Activated CD4-positive, alpha-beta memory T cell treated with anti-CD3 and anti-CD28 coated beads for 36 hours (primary cell): ENCODE data around the gene GALNS. TPM values are rescaled to one million over a fixed set of nuclear protein-coding genes. Genes with fewer than 3 reads are reported as not detected.
A peak's percentile ranks its signal among the peaks of the same experiment; 100 is the strongest.

Experiments used
- CTCF ChIA-PET: fragments of 350-600 bp; sonication (Branson Sonifier 250); formaldehyde crosslinking; loops from one replicate; lab custom pipeline; 2021; ENCODE audit warnings: antibody characterized with exemption, inconsistent platforms; lab: Charles Lee
- POLR2A ChIA-PET: fragments of 350-600 bp; sonication (Branson Sonifier 250); formaldehyde crosslinking; loops from one replicate; lab custom pipeline; 2021; ENCODE audit warnings: antibody characterized with exemption; lab: Charles Lee
- DNase-seq: peaks from one replicate; pipeline ENCODE4 v3.0.0-alpha.2; 2020
- H3K27ac Mint-ChIP-seq: one replicate; pipeline ENCODE4 v1.8.0; 2021; ENCODE audit warnings: mixed read lengths
- H3K27me3 Mint-ChIP-seq: one replicate; pipeline ENCODE4 v1.8.0; 2021; ENCODE audit warnings: mixed read lengths
- H3K36me3 Mint-ChIP-seq: one replicate; pipeline ENCODE4 v1.8.0; 2021; ENCODE audit warnings: mixed read lengths
- H3K4me1 Mint-ChIP-seq: one replicate; pipeline ENCODE4 v1.8.0; 2021; ENCODE audit warnings: low read depth, mixed read lengths
- H3K4me3 Mint-ChIP-seq: one replicate; pipeline ENCODE4 v1.8.0; 2021; ENCODE audit warnings: mild to moderate bottlenecking, mixed read lengths
- H3K9me3 Mint-ChIP-seq: one replicate; pipeline ENCODE4 v1.8.0; 2021; ENCODE audit warnings: mixed read lengths
- intact Hi-C: fragments of 100-400 bp; cut with micrococcal nuclease; formaldehyde crosslinking; loops from one replicate; pipeline ENCODE4 v1.15.1; 2023
- total RNA-seq, 2 experiments: library from RNA; stranded (reverse); gene quantifications; one replicate each; pipeline ENCODE4 v1.2.3, GENCODE V29; 2021

The GALNS gene
- total RNA-seq, 2 experiments from 2014 or later: 22.0 to 24.1 TPM

GRCh38 chr16:88878356-88878755, 21.6 kb upstream of the GALNS start:
- H3K9me3 Mint-ChIP-seq: no peaks in the 10 kb centered on the region
- no peak overlapping the region for H3K27ac Mint-ChIP-seq
- H3K27me3 Mint-ChIP-seq: peaks cover 1% of the 10 kb centered on the region
- POLR2A ChIA-PET: no interaction called here
- H3K36me3 Mint-ChIP-seq: no peaks in the 10 kb centered on the region
- H3K4me3 Mint-ChIP-seq: no peak overlapping the region
- no peak for DNase-seq
- CTCF ChIA-PET: no interaction called here
- no peaks in the 10 kb centered on the region for H3K4me1 Mint-ChIP-seq
- intact Hi-C loops: no loop called here

- Mint-ChIP-seq H3K27ac (no peak overlapping the region), H3K27me3 (peaks cover 1% of the 10 kb centered on the region), H3K4me3 (no peak overlapping the region), H3K4me1 (no peaks in the 10 kb centered on the region), H3K36me3 (no peaks in the 10 kb centered on the region), H3K9me3 (no peaks in the 10 kb centered on the region)
- POLR2A ChIA-PET: no interaction called here
- intact Hi-C loops: no loop called here
- CTCF ChIA-PET: no interaction called here
- DNase-seq: no peak
Observed at GRCh38 chr16:88877564-88878289, 21.0 kb upstream of the GALNS start.

- DNase-seq: no peak
- Mint-ChIP-seq H3K27ac (no peak overlapping the region), H3K4me1 (no peaks in the 10 kb centered on the region), H3K4me3 (no peak overlapping the region), H3K36me3 (no peaks in the 10 kb centered on the region), H3K27me3 (peaks cover 1% of the 10 kb centered on the region), H3K9me3 (no peaks in the 10 kb centered on the region)
- ChIA-PET POLR2A (no interaction called here), CTCF (no interaction called here)
- intact Hi-C loops: no loop called here
Observed at GRCh38 chr16:88876942-88877526, 20.3 kb upstream of the GALNS start.

GRCh38 chr16:88875703-88876234, 19.0 kb upstream of the GALNS start:
- Mint-ChIP-seq H3K4me3 (no peak overlapping the region), H3K27ac (no peak overlapping the region), H3K4me1 (peaks cover 2% of the 10 kb centered on the region), H3K9me3 (no peaks in the 10 kb centered on the region), H3K36me3 (no peaks in the 10 kb centered on the region), H3K27me3 (peaks cover 6% of the 10 kb centered on the region)
- intact Hi-C loops: no loop called here
- DNase-seq: no peak
- ChIA-PET CTCF (no interaction called here), POLR2A (no interaction called here)

GRCh38 chr16:88874938-88875599, 18.3 kb upstream of the GALNS start:
- CTCF ChIA-PET: interaction anchor here (1.4 kb wide), 1 partner anchor 17 kb away, joined by 3 read pairs; no protein-coding TSS in a partner anchor
- H3K27ac Mint-ChIP-seq: no peak overlapping the region
- H3K27me3 Mint-ChIP-seq: peaks cover 11% of the 10 kb centered on the region
- no peak overlapping the region for H3K4me3 Mint-ChIP-seq
- intact Hi-C loops: no loop called here
- H3K4me1 Mint-ChIP-seq: peaks cover 5% of the 10 kb centered on the region
- H3K36me3 Mint-ChIP-seq: no peaks in the 10 kb centered on the region
- POLR2A ChIA-PET: no interaction called here
- no peaks in the 10 kb centered on the region for H3K9me3 Mint-ChIP-seq
- no peak for DNase-seq

- Mint-ChIP-seq H3K36me3 (no peaks in the 10 kb centered on the region), H3K4me1 (peaks cover 5% of the 10 kb centered on the region), H3K9me3 (no peaks in the 10 kb centered on the region), H3K4me3 (no peak overlapping the region), H3K27ac (no peak overlapping the region), H3K27me3 (peaks cover 11% of the 10 kb centered on the region)
- POLR2A ChIA-PET: no interaction called here
- CTCF ChIA-PET: no interaction called here
- intact Hi-C loops: no loop called here
- no peak for DNase-seq
Observed at GRCh38 chr16:88872650-88873331, 16.0 kb upstream of the GALNS start.

GRCh38 chr16:88871730-88872416, 15.1 kb upstream of the GALNS start:
- no peaks in the 10 kb centered on the region for H3K9me3 Mint-ChIP-seq
- ChIA-PET CTCF (interaction anchor here (0.9 kb wide), 1 partner anchor 14 kb away, joined by 5 read pairs; the partner anchor contains the start of genes GALNS and TRAPPC2L), POLR2A (no interaction called here)
- no peaks in the 10 kb centered on the region for H3K36me3 Mint-ChIP-seq
- no peak for DNase-seq
- no peak overlapping the region for H3K27ac Mint-ChIP-seq
- H3K4me3 Mint-ChIP-seq: no peak overlapping the region
- H3K4me1 Mint-ChIP-seq: peaks cover 5% of the 10 kb centered on the region
- intact Hi-C loops: no loop called here
- peaks cover 11% of the 10 kb centered on the region for H3K27me3 Mint-ChIP-seq

- peaks cover 5% of the 10 kb centered on the region for H3K4me1 Mint-ChIP-seq
- POLR2A ChIA-PET: no interaction called here
- no peak for DNase-seq
- intact Hi-C loops: no loop called here
- no peaks in the 10 kb centered on the region for H3K9me3 Mint-ChIP-seq
- H3K36me3 Mint-ChIP-seq: no peaks in the 10 kb centered on the region
- H3K27ac Mint-ChIP-seq: no peak overlapping the region
- CTCF ChIA-PET: interaction anchor here (0.9 kb wide), 1 partner anchor 14 kb away, joined by 5 read pairs; the partner anchor contains the start of genes GALNS and TRAPPC2L
- peaks cover 11% of the 10 kb centered on the region for H3K27me3 Mint-ChIP-seq
- H3K4me3 Mint-ChIP-seq: no peak overlapping the region
Observed at GRCh38 chr16:88871349-88871702, 14.6 kb upstream of the GALNS start.

GRCh38 chr16:88870608-88871348, 14.0 kb upstream of the GALNS start:
- peak; percentile 14 for DNase-seq
- H3K4me3 Mint-ChIP-seq: no peak overlapping the region

GRCh38 chr16:88869673-88869980, 12.9 kb upstream of the GALNS start:
- DNase-seq: no peak
- intact Hi-C loops: no loop called here
- H3K9me3 Mint-ChIP-seq: no peaks in the 10 kb centered on the region
- no peaks in the 10 kb centered on the region for H3K36me3 Mint-ChIP-seq
- POLR2A ChIA-PET: no interaction called here
- H3K27me3 Mint-ChIP-seq: peaks cover 10% of the 10 kb centered on the region
- no peak overlapping the region for H3K27ac Mint-ChIP-seq
- H3K4me1 Mint-ChIP-seq: peaks cover 5% of the 10 kb centered on the region
- CTCF ChIA-PET: no interaction called here
- H3K4me3 Mint-ChIP-seq: no peak overlapping the region

More at GRCh38 chr16:88870608-88871348, 14.0 kb upstream of the GALNS start:
- CTCF ChIA-PET: interaction anchor here (0.9 kb wide), 1 partner anchor 13 kb away, joined by 5 read pairs; the partner anchor contains the start of genes GALNS and TRAPPC2L
- Mint-ChIP-seq H3K27ac (no peak overlapping the region), H3K27me3 (peaks cover 11% of the 10 kb centered on the region), H3K9me3 (no peaks in the 10 kb centered on the region), H3K4me1 (peaks cover 5% of the 10 kb centered on the region), H3K36me3 (no peaks in the 10 kb centered on the region)
- intact Hi-C loops: no loop called here
- POLR2A ChIA-PET: no interaction called here

- Mint-ChIP-seq H3K9me3 (no peaks in the 10 kb centered on the region), H3K27ac (no peak overlapping the region), H3K27me3 (peaks cover 10% of the 10 kb centered on the region), H3K36me3 (no peaks in the 10 kb centered on the region), H3K4me1 (peaks cover 5% of the 10 kb centered on the region), H3K4me3 (no peak overlapping the region)
- DNase-seq: no peak
- CTCF ChIA-PET: interaction anchor here (1.6 kb wide), 1 partner anchor 12 kb away, joined by 4 read pairs; no protein-coding TSS in a partner anchor
- POLR2A ChIA-PET: no interaction called here
- intact Hi-C loops: no loop called here
Observed at GRCh38 chr16:88868974-88869672, 12.4 kb upstream of the GALNS start.
